NK-92 (cell line): ENCODE results near the gene PTPN5.
A peak's percentile ranks its signal among the peaks of the same experiment; 100 is the strongest.

Source experiments
- DNase-seq: peaks from one replicate; lab custom pipeline; 2025; ENCODE audit not compliant: unreplicated experiment; lab: John Stamatoyannopoulos, UW

Gene PTPN5

DNA sequence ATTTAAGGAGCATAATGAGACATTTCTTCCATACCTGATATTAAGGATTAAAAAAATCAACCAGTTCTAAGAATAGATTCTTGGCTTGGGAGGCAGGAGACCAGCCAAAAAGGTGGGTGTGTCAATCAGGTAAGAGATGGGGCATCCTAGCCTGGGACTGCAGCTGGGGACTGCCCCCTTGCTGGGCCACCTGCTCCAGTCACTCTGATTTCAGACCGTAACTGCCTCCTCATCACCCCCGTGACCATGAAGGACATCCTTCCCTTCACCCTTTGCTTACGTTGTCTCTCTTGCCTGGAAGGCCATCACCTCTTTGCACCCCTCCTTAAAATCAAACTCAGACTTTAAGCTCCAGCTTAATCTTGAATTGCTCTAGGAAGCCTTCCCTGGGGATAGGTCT, 17.9 kb downstream of the PTPN5 start:
- DNase-seq, result no peak

DNA sequence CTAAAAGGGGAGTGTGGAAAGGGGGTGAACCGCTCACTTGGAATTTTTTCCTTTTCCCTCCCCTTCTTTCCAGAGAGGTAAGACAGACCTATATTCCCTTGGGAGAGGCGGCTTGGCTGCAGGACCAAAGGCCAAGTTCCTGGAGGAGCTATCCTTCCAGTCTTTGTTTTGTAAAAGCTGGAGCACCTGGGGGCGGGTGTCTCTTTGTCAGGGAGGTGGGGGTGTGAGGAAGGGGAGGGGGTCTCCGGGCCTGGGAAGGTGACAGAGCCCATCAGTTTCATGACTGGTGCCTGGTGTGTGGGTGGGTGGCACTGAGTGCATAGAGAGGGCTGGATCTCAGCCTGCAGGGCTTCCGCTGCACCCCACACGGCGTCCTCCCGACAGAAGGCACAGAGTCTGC, 18.5 kb downstream of the PTPN5 start:
- DNase-seq, result no peak

DNA sequence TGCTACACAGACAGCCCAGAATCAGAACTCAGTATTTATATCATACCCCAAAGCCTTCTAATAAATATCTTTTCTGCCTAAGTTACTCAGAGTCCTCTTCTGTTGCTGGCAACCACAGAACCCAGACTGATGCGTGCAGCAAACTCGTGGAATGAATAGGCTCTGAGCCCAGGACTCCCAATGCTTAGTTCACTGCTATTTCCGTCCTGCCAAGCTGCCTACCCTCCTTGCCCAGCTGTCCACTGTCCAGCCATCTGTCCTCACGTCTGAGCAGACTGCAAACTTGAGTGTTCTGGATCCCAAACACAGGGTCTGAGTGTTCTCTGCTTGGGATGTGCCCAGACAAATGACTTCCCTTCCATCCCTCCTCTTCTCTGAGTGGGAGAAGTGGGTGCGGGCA, 19.4 kb downstream of the PTPN5 start:
- DNase-seq, result no peak

DNA sequence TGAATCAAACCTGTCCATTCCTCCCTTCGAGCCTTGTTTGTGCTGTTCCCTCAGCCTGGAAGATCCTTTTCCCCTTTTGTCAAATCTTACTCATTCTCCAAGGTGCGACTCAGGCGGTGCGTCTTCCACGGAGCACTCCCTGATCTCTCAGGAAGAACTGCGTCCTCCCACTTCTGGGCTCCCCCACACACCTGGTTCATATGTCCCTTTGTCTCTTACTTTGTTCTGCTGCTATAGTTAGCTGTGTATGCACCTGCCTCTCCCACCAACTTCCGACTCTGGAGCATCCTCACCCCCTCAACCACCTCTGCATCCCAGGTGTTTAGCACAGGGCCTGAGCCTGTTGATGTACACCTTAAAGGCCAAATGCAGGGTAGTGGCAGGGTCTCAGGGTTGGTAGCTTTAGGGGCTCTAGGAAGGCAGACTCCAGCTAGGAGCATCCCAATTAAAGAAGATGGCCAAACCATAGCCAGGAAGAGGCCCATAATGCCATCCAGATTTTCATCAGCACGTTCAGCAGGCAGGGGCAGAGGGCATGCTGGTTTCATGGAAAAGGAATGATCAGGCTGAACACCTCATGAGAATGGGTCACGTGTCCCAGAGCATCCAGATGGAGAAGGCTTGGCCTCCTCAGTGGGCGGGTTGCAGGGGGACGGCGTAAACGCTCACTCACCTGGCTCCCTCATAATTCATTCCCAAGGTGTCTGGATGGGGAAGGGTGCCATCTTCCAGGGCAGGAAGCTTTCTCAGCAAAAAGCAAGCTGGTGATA, 20.1 kb downstream of the PTPN5 start:
- no peak for DNase-seq

- no peak for DNase-seq
These were observed 21.0 kb downstream of the PTPN5 start for GRCh38 chr11:18770479-18771125.

GRCh38 chr11:18769802-18770456, 21.7 kb downstream of the PTPN5 start:
- no peak for DNase-seq

- DNase-seq, result no peak
These were observed 22.6 kb downstream of the PTPN5 start for GRCh38 chr11:18768978-18769377.

DNA sequence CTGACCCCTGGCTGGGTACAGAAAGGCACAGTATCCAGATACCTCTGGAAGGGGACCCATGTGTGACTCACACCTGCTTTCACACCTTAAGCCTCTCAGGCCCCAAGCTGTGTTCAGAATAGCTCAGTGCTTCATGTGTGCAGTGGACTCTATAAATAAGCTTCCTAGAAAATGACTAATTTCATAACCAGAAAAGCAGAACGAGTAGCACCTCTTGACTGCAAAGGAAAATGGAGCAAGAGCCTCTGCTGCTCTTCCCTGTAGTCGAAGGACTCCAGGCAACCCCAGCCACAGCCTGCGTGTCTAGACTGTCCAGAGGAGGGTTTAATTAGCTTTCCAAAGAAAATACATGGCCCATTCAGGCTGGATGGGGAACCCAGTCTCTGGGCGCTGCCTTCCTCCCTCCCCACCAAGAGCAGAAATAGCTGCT, 23.1 kb downstream of the PTPN5 start:
- peak; percentile 15 for DNase-seq

GRCh38 chr11:18766015-18766414, 25.6 kb downstream of the PTPN5 start:
- no peak for DNase-seq

GRCh38 chr11:18765554-18765953, 26.0 kb downstream of the PTPN5 start:
- DNase-seq, result no peak

DNA sequence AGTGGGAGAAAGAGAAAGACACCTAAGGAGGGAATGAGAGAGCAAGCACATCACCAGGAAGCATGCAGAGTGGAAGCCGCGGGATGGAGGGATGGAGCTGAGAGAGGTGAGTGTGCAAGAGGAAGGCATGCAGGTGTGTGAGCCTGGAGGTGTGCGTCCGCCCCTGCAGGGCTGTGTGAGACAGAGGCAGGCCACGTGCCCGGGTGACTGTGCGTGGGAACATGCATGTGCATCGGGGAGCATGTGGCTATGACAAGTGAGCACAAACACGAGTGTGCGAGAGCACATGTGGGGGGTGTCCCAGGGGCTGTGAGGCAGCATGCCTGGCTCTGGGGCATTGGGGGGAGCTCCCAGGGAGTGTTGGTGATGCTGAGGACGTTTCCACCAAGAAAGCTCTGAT, 29.9 kb downstream of the PTPN5 start:
- DNase-seq, result no peak

GRCh38 chr11:18761144-18761543, 30.5 kb downstream of the PTPN5 start:
- DNase-seq, result no peak

DNA sequence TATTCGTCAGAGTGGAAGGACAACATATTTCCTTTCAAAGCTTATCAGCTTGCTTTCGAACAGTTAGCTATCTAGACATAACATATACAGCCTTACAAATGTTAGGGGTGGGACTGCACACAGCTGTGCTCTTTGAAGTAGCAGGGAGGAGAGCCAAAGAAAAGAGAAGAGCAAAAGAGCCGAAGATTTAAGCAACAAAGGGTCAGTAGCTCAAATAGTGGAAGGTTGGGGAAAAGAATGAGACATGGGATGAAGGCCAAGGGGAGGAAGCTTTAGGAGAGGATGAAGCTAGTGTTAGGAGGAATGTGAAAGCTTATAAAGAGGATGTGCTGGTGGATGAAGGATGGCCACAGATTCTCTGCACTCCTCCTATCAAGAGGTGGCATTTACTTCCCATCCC, 33.8 kb downstream of the PTPN5 start:
- DNase-seq, result no peak

DNA sequence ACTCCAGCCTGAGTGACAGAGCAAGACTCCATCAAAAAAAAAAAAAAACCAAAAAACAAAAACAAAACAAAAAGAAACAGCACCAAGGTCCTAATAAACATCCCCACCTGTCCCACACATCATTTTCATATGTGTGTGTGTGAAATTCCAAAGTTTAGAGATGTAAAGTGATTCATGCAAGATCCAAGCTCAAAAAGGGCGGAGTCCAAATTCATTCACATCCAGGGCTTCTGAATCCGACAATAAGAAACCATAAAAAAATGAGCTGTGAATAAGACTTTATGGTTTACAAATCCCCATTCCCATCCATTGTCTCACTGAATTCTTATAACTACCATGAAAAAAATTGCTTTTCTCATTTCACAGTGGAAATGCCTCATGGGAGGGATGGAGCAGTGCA, 34.7 kb downstream of the PTPN5 start:
- DNase-seq, result no peak

GRCh38 chr11:18754308-18754707, 37.3 kb downstream of the PTPN5 start:
- no peak for DNase-seq

GRCh38 chr11:18752502-18752901, 39.1 kb downstream of the PTPN5 start:
- DNase-seq, result no peak

- no peak for DNase-seq
These were observed 40.7 kb downstream of the PTPN5 start for GRCh38 chr11:18750944-18751343.

DNA sequence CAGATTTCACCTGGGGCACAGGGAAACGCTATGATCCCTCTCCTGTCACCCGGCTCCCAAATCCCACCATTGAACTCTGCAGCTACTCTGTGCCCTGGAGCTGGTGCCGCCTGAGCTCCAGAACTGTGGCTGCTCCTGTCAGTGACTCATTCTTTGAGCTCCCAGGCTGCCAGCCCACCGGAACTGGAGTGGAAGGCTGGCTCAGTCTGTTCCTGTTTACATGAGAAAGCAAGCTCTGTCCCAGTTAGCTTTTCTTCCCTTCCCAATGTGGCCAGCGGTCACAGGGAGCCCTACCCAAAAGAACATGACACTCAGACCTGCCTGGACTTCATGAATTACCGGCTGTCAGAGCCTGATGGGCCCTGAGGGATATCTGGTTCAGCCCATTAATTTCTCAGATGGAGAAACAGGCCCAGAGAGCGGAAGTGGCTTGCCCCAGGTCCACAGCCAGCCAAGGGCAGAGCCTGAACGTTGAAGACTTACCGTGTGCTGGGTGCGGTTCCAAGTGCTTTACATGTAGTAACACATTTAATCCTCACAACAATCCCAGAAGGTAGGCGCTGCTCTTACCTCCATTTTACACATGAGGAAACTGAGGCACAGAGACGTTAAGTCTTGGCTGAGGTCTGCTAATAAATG, 41.8 kb downstream of the PTPN5 start:
- DNase-seq, result no peak

GRCh38 chr11:18748766-18749365, 42.7 kb downstream of the PTPN5 start:
- peak; percentile 33 for DNase-seq

DNA sequence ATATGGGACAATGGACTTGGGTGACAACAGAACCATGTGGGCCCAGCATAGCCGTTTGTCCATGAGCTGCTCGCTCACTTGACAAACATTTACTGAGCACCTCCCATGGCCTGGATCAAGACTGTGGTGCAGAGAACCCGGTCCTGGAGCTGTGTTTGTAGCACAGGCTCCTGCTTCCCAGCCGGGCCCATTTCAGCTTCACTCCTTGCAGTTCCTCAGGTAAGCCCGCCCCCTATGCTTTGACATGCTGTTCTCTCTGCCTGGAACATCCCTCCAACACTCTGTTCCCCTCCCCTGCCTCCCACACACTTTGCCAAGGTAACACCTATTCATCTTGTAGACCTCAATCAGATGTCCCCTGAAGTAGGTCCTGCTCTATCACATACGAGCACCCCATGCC, 46.3 kb downstream of the PTPN5 start:
- DNase-seq, result no peak

DNA sequence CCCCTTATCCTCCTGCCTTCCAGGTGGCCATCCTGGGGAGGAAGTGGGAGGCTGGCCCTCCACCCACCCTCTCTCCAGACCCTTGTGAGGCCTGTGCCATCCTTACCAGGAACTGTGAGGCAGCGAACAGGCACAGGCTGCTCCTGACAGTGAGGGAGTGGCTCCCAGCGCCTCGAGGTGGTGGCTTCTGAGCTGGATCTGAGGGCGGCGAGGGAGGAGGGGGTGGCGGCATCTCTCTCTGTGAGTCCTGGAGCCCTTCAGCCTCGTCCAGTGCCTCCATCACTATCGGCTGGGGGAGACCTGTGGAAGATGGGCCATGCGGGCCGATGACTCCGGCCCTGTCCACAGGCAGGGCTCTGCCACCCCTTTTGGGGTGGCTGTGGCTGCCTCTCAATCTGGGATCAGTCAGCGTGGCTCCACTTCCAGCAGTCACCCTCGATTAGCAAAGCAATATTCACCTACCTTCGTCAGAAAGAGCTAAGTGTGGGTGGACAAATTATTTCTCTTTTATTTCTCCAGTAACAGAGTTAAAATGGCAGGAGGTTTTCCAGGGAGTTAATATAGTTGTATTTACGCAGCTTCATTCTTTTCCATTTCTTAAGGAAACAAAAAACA, 47.6 kb downstream of the PTPN5 start:
- DNase-seq, result no peak
